HG03378 (cell line): Measurements from ENCODE around the gene SNORC.
"Not testable (repeated sequence)": the region's sequence is repeated elsewhere in the genome, so short reads cannot be mapped to it uniquely, and the experiment has no call there.

Source experiments
- ATAC-seq: cut with Tn5 transposase; IDR thresholded peaks from one replicate; pipeline ENCODE4 v1.9.1; 2021; ENCODE audit warnings: mild to moderate bottlenecking, moderate library complexity; ENCODE audit not compliant: unreplicated experiment

SNORC gene

GRCh38 chr2:232894746-232895145 lies 24.7 kb downstream of the SNORC start:
- ATAC-seq, result no peak

- no peak for ATAC-seq
Measured at GRCh38 chr2:232896111-232896510, 26.0 kb downstream of the SNORC start.

- no peak for ATAC-seq
Measured at GRCh38 chr2:232896720-232897597, 26.9 kb downstream of the SNORC start.

- ATAC-seq, result no peak
Measured at GRCh38 chr2:232897598-232898408, 27.7 kb downstream of the SNORC start.

- no peak for ATAC-seq
Measured at GRCh38 chr2:232898592-232899543, 28.8 kb downstream of the SNORC start.

GRCh38 chr2:232900811-232901735 lies 31.0 kb downstream of the SNORC start:
- no peak for ATAC-seq

- no peak for ATAC-seq
Measured at GRCh38 chr2:232901736-232902578, 31.9 kb downstream of the SNORC start.

- ATAC-seq, result no peak
Measured at GRCh38 chr2:232903989-232904388, 33.9 kb downstream of the SNORC start.

- not testable (repeated sequence) for ATAC-seq
Measured at GRCh38 chr2:232906867-232907717, 37.0 kb downstream of the SNORC start.

- ATAC-seq, result not testable (repeated sequence)
Measured at GRCh38 chr2:232907718-232908085, 37.6 kb downstream of the SNORC start.

GRCh38 chr2:232908695-232909094 lies 38.6 kb downstream of the SNORC start:
- no peak for ATAC-seq

- ATAC-seq, result no peak
Measured at GRCh38 chr2:232910376-232910775, 40.3 kb downstream of the SNORC start.

GRCh38 chr2:232911712-232912277 lies 41.7 kb downstream of the SNORC start:
- ATAC-seq, result no peak

GRCh38 chr2:232913903-232914302 lies 43.8 kb downstream of the SNORC start:
- no peak for ATAC-seq

GRCh38 chr2:232919141-232919540 lies 49.1 kb downstream of the SNORC start:
- no peak for ATAC-seq

- ATAC-seq, result no peak
Measured at GRCh38 chr2:232920055-232920454, 50.0 kb downstream of the SNORC start.

- no peak for ATAC-seq
Measured at GRCh38 chr2:232920760-232921159, 50.7 kb downstream of the SNORC start.

- no peak for ATAC-seq
Measured at GRCh38 chr2:232924433-232924832, 54.4 kb downstream of the SNORC start.
